Lower leg skin (tissue), 3 donors: ENCODE measurements around the gene SEC16A.

Experiments used
- POLR2A ChIP-seq, 2 donors: fragments of 450-650 bp; IDR thresholded peaks; one replicate each; pipeline ENCODE4 v1.6.1; 2016 to 2017; ENCODE audit warnings: antibody characterized with exemption in 2 of 2, mild to moderate bottlenecking in 1 of 2, moderate library complexity in 1 of 2
- TF ChIP-seq, protein P1 (sequence below), 3 donors: fragments of 450-650 bp; IDR thresholded peaks; one replicate each; pipeline ENCODE4 v1.5.1; 2016; ENCODE audit warnings: antibody characterized with exemption in 3 of 3, mild to moderate bottlenecking in 3 of 3, moderate library complexity in 2 of 3

GRCh38 chr9:136527721-136528710, 45.2 kb upstream of the SEC16A start:
- TF ChIP-seq POLR2A (IDR thresholded peaks at IDR 0.05), result no peak
- TF ChIP-seq, protein P1, sequence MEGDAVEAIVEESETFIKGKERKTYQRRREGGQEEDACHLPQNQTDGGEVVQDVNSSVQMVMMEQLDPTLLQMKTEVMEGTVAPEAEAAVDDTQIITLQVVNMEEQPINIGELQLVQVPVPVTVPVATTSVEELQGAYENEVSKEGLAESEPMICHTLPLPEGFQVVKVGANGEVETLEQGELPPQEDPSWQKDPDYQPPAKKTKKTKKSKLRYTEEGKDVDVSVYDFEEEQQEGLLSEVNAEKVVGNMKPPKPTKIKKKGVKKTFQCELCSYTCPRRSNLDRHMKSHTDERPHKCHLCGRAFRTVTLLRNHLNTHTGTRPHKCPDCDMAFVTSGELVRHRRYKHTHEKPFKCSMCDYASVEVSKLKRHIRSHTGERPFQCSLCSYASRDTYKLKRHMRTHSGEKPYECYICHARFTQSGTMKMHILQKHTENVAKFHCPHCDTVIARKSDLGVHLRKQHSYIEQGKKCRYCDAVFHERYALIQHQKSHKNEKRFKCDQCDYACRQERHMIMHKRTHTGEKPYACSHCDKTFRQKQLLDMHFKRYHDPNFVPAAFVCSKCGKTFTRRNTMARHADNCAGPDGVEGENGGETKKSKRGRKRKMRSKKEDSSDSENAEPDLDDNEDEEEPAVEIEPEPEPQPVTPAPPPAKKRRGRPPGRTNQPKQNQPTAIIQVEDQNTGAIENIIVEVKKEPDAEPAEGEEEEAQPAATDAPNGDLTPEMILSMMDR (IDR thresholded peaks at IDR 0.05), result no peak
